Liver (tissue), 3 donors: ENCODE results near the gene SPAG9.

Experiments
- ATF3 ChIP-seq: IDR thresholded peaks from 2 replicates; pipeline ENCODE4 v1.6.1; 2016; ENCODE audit warnings: antibody characterized with exemption
- HNF4A ChIP-seq, 2 donors: conservative IDR thresholded peaks; 2 replicates each; pipeline ENCODE4 v1.6.1; 2016; ENCODE audit warnings: antibody characterized with exemption in 2 of 2, mild to moderate bottlenecking in 2 of 2
- JUND ChIP-seq, 2 donors: IDR thresholded peaks; 2 replicates each; pipeline ENCODE4 v1.6.1; 2016; ENCODE audit warnings: antibody characterized with exemption in 2 of 2
- NR2F2 ChIP-seq: IDR thresholded peaks from 2 replicates; pipeline ENCODE4 v1.6.1; 2016; ENCODE audit warnings: antibody characterized with exemption
- RAD21 ChIP-seq, 2 donors: IDR thresholded peaks; 2 replicates each; pipeline ENCODE4 v1.6.1; 2016; ENCODE audit warnings: antibody characterized with exemption in 2 of 2, mild to moderate bottlenecking in 2 of 2
- RXRA ChIP-seq, 2 donors: IDR thresholded peaks; 2 replicates each; pipeline ENCODE4 v1.6.1; 2017 to 2018; ENCODE audit warnings: antibody characterized with exemption in 2 of 2, mild to moderate bottlenecking in 1 of 2
- SP1 ChIP-seq: IDR thresholded peaks from 2 replicates; pipeline ENCODE4 v1.6.1; 2018; ENCODE audit warnings: antibody characterized with exemption, mild to moderate bottlenecking
- TAF1 ChIP-seq: conservative IDR thresholded peaks from 2 replicates; pipeline ENCODE4 v1.6.1; 2016; ENCODE audit warnings: antibody characterized with exemption, mild to moderate bottlenecking
- YY1 ChIP-seq: IDR thresholded peaks from 2 replicates; pipeline ENCODE4 v1.6.1; 2016; ENCODE audit warnings: antibody characterized with exemption, mild to moderate bottlenecking
- TF ChIP-seq, protein P1 (sequence below): fragments of 150-350 bp; IDR thresholded peaks from 2 replicates; pipeline ENCODE4 v1.5.1; 2017; ENCODE audit warnings: improper control_type of control experiment, low read depth, low read length; ENCODE audit not compliant: missing input control
- TF ChIP-seq, protein P2 (sequence below): IDR thresholded peaks from 2 replicates; pipeline ENCODE4 v1.6.1; 2016; ENCODE audit warnings: antibody characterized with exemption, mild to moderate bottlenecking
- TF ChIP-seq, protein P3 (sequence below): IDR thresholded peaks from 2 replicates; pipeline ENCODE4 v1.6.1; 2016; ENCODE audit warnings: antibody characterized with exemption
- donor health status: healthy.
- donor health status: healthy.

- TF ChIP-seq, protein P1, sequence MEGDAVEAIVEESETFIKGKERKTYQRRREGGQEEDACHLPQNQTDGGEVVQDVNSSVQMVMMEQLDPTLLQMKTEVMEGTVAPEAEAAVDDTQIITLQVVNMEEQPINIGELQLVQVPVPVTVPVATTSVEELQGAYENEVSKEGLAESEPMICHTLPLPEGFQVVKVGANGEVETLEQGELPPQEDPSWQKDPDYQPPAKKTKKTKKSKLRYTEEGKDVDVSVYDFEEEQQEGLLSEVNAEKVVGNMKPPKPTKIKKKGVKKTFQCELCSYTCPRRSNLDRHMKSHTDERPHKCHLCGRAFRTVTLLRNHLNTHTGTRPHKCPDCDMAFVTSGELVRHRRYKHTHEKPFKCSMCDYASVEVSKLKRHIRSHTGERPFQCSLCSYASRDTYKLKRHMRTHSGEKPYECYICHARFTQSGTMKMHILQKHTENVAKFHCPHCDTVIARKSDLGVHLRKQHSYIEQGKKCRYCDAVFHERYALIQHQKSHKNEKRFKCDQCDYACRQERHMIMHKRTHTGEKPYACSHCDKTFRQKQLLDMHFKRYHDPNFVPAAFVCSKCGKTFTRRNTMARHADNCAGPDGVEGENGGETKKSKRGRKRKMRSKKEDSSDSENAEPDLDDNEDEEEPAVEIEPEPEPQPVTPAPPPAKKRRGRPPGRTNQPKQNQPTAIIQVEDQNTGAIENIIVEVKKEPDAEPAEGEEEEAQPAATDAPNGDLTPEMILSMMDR: no peak
- no peak for TF ChIP-seq HNF4A (conservative IDR thresholded peaks at IDR 0.05)
- TF ChIP-seq, protein P2, sequence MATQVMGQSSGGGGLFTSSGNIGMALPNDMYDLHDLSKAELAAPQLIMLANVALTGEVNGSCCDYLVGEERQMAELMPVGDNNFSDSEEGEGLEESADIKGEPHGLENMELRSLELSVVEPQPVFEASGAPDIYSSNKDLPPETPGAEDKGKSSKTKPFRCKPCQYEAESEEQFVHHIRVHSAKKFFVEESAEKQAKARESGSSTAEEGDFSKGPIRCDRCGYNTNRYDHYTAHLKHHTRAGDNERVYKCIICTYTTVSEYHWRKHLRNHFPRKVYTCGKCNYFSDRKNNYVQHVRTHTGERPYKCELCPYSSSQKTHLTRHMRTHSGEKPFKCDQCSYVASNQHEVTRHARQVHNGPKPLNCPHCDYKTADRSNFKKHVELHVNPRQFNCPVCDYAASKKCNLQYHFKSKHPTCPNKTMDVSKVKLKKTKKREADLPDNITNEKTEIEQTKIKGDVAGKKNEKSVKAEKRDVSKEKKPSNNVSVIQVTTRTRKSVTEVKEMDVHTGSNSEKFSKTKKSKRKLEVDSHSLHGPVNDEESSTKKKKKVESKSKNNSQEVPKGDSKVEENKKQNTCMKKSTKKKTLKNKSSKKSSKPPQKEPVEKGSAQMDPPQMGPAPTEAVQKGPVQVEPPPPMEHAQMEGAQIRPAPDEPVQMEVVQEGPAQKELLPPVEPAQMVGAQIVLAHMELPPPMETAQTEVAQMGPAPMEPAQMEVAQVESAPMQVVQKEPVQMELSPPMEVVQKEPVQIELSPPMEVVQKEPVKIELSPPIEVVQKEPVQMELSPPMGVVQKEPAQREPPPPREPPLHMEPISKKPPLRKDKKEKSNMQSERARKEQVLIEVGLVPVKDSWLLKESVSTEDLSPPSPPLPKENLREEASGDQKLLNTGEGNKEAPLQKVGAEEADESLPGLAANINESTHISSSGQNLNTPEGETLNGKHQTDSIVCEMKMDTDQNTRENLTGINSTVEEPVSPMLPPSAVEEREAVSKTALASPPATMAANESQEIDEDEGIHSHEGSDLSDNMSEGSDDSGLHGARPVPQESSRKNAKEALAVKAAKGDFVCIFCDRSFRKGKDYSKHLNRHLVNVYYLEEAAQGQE: no peak
- no peak for TF ChIP-seq TAF1
- no peak for TF ChIP-seq ATF3
- TF ChIP-seq RAD21 (IDR thresholded peaks at IDR 0.05): no peak
- no peak for TF ChIP-seq SP1
- TF ChIP-seq RXRA (IDR thresholded peaks at IDR 0.05): no peak
- TF ChIP-seq YY1: no peak
- TF ChIP-seq, protein P3, sequence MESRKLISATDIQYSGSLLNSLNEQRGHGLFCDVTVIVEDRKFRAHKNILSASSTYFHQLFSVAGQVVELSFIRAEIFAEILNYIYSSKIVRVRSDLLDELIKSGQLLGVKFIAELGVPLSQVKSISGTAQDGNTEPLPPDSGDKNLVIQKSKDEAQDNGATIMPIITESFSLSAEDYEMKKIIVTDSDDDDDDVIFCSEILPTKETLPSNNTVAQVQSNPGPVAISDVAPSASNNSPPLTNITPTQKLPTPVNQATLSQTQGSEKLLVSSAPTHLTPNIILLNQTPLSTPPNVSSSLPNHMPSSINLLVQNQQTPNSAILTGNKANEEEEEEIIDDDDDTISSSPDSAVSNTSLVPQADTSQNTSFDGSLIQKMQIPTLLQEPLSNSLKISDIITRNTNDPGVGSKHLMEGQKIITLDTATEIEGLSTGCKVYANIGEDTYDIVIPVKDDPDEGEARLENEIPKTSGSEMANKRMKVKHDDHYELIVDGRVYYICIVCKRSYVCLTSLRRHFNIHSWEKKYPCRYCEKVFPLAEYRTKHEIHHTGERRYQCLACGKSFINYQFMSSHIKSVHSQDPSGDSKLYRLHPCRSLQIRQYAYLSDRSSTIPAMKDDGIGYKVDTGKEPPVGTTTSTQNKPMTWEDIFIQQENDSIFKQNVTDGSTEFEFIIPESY: no peak
- TF ChIP-seq JUND (IDR thresholded peaks at IDR 0.05): no peak
- no peak for TF ChIP-seq NR2F2
Measured at GRCh38 chr17:50961282-50962220, 159.1 kb downstream of the SPAG9 start.
